A549 (cell line): Measurements from ENCODE around the gene MPC1.

Experiments used
- EP300 ChIP-seq, 2 experiments: fragments of >200 bp; sonication (Bioruptor Twin); formaldehyde crosslinking; IDR thresholded peaks; 2 replicates in 1 of 2; 3 replicates in 1 of 2; pipeline ENCODE4 v1.6.1; 2016 to 2017
- JUN ChIP-seq, 2 experiments: fragments of >200 bp; sonication (Bioruptor Twin); formaldehyde crosslinking; IDR thresholded peaks; 2 replicates in 1 of 2; 3 replicates in 1 of 2; pipeline ENCODE4 v1.6.1; 2016 to 2017
- MAX ChIP-seq: IDR thresholded peaks from 2 replicates; pipeline ENCODE4 v1.6.1; 2012
- NR3C1 ChIP-seq: fragments of >200 bp; sonication (Bioruptor Twin); formaldehyde crosslinking; IDR thresholded peaks from 3 replicates; pipeline ENCODE4 v1.6.1; 2017
- POLR2A ChIP-seq: IDR thresholded peaks from 2 replicates; pipeline ENCODE4 v1.6.1; 2012; ENCODE audit warnings: mild to moderate bottlenecking, low read length
- TF ChIP-seq, protein P1 (sequence below): fragments of >200 bp; sonication (Bioruptor Twin); formaldehyde crosslinking; IDR thresholded peaks from 3 replicates; pipeline ENCODE4 v1.5.1; 2016

DNA sequence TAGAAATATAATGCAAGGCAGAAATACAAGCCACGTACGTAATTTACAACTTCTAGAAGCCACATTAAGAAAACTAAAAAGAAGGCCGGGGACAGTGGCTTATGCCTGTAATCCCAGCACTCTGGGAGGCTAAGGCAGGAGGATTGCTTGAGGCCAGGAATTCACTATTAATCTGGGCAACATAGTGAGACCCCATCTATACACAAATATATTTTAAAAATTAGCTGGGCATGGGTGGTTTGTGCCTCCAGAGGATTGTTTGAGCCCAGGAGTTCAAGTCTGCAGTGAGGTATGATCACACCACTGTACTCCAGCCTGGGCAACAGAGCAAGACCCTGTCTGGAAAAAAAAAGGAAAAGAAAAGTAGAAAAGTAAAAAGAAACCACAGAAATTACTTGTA lies 12.3 kb downstream of the MPC1 start:
- TF ChIP-seq, protein P1, sequence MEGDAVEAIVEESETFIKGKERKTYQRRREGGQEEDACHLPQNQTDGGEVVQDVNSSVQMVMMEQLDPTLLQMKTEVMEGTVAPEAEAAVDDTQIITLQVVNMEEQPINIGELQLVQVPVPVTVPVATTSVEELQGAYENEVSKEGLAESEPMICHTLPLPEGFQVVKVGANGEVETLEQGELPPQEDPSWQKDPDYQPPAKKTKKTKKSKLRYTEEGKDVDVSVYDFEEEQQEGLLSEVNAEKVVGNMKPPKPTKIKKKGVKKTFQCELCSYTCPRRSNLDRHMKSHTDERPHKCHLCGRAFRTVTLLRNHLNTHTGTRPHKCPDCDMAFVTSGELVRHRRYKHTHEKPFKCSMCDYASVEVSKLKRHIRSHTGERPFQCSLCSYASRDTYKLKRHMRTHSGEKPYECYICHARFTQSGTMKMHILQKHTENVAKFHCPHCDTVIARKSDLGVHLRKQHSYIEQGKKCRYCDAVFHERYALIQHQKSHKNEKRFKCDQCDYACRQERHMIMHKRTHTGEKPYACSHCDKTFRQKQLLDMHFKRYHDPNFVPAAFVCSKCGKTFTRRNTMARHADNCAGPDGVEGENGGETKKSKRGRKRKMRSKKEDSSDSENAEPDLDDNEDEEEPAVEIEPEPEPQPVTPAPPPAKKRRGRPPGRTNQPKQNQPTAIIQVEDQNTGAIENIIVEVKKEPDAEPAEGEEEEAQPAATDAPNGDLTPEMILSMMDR = no peak
- TF ChIP-seq EP300 (IDR thresholded peaks at IDR 0.05) (no peak), POLR2A (no peak), NR3C1 (no peak), MAX (no peak), JUN (IDR thresholded peaks at IDR 0.05) (no peak)
